Spinal cord (tissue), 10 donors: ENCODE data around the gene CIAO2B. TPM values are rescaled to one million over a fixed set of nuclear protein-coding genes. Genes with fewer than 3 reads are reported as not detected.
"Not testable (repeated sequence)": the region's sequence is repeated elsewhere in the genome, so short reads cannot be mapped to it uniquely, and the experiment has no call there.

Experiments
- DNase-seq, 6 donors: peaks; one replicate each; pipeline versions ENCODE4 v3.0.0 to v3.0.0-alpha.2; 2013 to 2015; ENCODE audit warnings: low spot score in 6 of 6, low read depth in 4 of 6
- H3K27ac ChIP-seq: one replicate; pipeline ENCODE4 v1.5.1; 2013; ENCODE audit warnings: low read depth, low read length, control low read depth
- H3K27me3 ChIP-seq: one replicate; pipeline ENCODE4 v1.6.1; 2013; ENCODE audit warnings: low read length; ENCODE audit not compliant: control insufficient read depth, insufficient read depth
- H3K36me3 ChIP-seq: one replicate; pipeline ENCODE4 v1.6.1; 2013; ENCODE audit warnings: low read length; ENCODE audit not compliant: control insufficient read depth, insufficient read depth
- H3K4me1 ChIP-seq: one replicate; pipeline ENCODE4 v1.6.1; 2013; ENCODE audit warnings: low read length; ENCODE audit not compliant: control insufficient read depth, insufficient read depth
- H3K4me3 ChIP-seq: one replicate; pipeline ENCODE4 v1.5.1; 2013; ENCODE audit warnings: low read depth, low read length, control low read depth
- H3K9me3 ChIP-seq: one replicate; pipeline ENCODE4 v1.6.1; 2013; ENCODE audit warnings: low read length; ENCODE audit not compliant: control insufficient read depth, insufficient read depth
- WGBS: methylation state at CpG from one replicate; pipeline ENCODE4 v1.1.5; 2013; ENCODE audit warnings: missing lambda C conversion rate; ENCODE audit not compliant: insufficient coverage; 5-methylcytosine and 5-hydroxymethylcytosine counted together
- polyA plus RNA-seq, 2 donors: library from polyadenylated mRNA; unstranded; fragments of 120-200 nt; gene quantifications; one replicate each; pipeline ENCODE4 v1.2.1, GENCODE V29; 2013; ENCODE audit not compliant: insufficient read length in 2 of 2
- total RNA-seq, 2 donors: library from RNA; depleted of rRNA in 1 of 2; stranded (reverse); fragments of 120-200 nt in 1 of 2; fragments of >200 nt in 1 of 2; gene quantifications; one replicate each; pipeline versions ENCODE4 v1.2.3 to v1.2.4, GENCODE V29; 2013 to 2014
- donor health status: healthy.

The CIAO2B gene
- total and polyA plus RNA-seq, 4 donors = 52.7 to 138 (median 127) TPM

DNA sequence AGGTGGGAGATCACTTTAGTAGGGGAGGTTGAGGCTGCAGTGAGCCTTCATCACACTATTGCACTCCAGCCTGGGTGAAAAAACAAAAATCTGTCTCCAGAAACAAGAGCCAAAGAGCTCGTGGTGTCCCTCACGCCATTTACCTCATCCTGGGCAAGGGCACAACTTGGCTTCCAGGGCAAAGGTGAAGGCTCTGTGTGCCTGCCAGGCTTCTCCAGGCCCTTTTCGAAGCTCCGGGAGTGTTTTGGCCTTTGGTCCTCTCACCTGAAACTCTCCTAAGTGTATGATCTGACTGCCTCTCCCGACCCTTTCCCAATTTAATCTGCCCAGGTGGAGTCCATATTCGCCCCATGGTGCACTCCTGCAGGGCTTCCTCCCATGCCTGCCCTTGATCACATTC, 15.3 kb upstream of the CIAO2B start:
- H3K36me3 ChIP-seq = peaks cover 3% of the 10 kb centered on the region
- DNase-seq = no peak
- 68% methylated on average over 5 of the region's 6 CpGs for WGBS
- H3K27me3 ChIP-seq = peaks cover 41% of the 10 kb centered on the region
- H3K4me3 ChIP-seq = no peak overlapping the region
- H3K9me3 ChIP-seq = no peaks in the 10 kb centered on the region
- no peak overlapping the region for H3K27ac ChIP-seq
- H3K4me1 ChIP-seq = peaks cover 19% of the 10 kb centered on the region

DNA sequence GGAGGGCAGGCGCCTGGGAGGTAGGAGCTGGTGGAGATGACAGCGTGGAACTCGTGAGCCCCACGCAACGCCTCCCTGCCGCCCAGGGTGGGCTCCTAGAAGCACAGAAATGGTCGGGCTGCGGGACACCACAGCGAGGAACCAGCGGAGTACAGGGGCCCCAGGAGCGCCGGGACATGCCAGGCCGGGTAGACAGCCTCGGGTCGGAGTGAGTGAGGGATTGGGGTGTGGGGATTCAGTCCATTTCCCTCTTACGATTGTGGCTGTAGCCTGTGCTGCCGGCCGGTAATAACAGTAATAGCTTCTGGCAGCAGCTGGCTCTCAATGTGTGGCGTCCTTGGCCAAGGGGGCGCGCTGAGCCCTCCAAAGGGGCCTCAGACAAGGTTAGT, 14.6 kb upstream of the CIAO2B start:
- WGBS = 9% methylated on average over 18 of the region's 21 CpGs

DNA sequence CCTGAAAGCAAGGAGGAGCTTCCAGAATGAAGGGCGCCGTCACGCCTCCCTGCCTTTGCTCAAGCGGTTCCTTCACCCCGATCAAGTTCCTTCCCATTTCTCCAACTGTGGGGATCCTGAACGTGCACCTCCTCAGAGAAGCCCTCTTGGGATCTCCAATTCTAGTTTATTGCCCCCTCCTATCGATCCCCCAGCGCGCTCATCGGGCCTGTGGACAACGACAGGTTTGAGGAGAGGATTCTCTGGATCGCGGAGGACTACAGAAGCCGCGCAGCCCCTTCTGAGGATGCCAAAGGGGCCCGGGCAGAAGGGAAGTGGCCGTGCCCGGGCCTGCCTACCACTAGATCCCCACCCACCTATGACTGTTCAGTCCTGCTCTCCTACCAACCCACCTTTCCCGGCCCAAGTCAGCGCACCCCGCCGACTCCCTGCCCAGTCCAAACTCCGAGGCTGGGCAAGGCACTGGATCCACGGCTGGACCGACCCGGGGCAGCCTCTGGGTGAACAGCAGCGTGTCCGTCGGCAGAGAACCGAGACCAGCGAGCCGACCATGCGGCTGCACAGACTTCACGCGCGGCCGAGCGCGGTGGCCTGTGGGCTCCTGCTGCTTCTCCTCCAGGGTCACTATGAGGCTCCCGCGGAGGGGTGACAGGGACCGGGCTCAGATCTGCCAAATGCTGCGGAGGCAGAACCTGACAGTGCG, 14.1 kb upstream of the CIAO2B start:
- WGBS = 2% methylated on average over 40 of the region's 44 CpGs
- Histone ChIP-seq H3K4me3 (peak overlapping the region; percentile 49), H3K27me3 (peaks cover 41% of the 10 kb centered on the region), H3K27ac (no peak overlapping the region), H3K9me3 (no peaks in the 10 kb centered on the region), H3K4me1 (peaks cover 19% of the 10 kb centered on the region), H3K36me3 (peaks cover 12% of the 10 kb centered on the region)
- DNase-seq = peak in 1 of 6 donors; percentile 16

More for the DNA sequence above, 14.6 kb upstream of the CIAO2B start:
- DNase-seq = no peak
- Histone ChIP-seq H3K36me3 (peaks cover 7% of the 10 kb centered on the region), H3K9me3 (no peaks in the 10 kb centered on the region), H3K4me1 (peaks cover 19% of the 10 kb centered on the region), H3K4me3 (peak overlapping the region; percentile 49), H3K27ac (no peak overlapping the region), H3K27me3 (peaks cover 41% of the 10 kb centered on the region)

DNA sequence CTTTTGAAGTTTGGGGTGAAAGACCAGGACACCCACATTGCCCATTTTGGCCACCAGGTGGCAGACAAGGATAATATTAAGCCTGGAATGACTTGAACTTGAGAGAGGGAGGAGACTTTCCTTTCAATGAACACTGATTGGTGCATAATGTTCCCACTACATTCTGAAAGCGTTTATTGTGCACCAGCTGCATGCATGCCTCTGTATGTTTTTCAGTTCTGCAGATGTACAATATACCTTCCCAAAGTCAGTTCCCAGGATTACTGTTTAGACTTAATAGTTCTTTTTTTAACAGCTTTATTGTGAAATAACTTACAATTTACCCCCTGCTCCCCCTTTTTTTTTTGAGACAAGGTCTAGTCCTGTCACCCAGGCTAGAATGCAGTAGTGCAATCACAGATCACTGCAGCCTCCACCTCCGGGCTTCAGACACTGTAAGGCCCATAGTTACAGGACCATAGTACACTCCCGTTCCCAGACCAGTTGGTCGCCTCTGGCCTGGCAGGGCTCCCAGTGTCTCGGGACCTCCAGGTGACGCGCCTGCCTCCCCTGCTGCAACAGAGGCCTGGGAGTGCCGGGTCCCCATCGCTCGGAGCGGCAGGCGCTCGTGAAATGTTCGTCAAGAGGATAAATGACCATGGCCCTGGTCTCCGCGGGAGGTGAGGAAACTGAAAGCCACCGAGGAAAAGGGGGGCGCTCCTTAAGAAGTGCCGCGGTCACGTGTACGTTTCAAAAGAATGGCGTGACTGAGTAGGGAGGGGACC, 13.3 kb upstream of the CIAO2B start:
- DNase-seq = peak; percentile 59 to 95 (median 77)
- peaks cover 41% of the 10 kb centered on the region for H3K27me3 ChIP-seq
- H3K27ac ChIP-seq = no peak overlapping the region
- WGBS = 1% methylated on average over 13 of the region's 23 CpGs
- H3K4me1 ChIP-seq = peaks cover 19% of the 10 kb centered on the region
- no peaks in the 10 kb centered on the region for H3K9me3 ChIP-seq
- peaks cover 20% of the 10 kb centered on the region for H3K36me3 ChIP-seq
- peak overlapping the region; percentile 49 for H3K4me3 ChIP-seq

DNA sequence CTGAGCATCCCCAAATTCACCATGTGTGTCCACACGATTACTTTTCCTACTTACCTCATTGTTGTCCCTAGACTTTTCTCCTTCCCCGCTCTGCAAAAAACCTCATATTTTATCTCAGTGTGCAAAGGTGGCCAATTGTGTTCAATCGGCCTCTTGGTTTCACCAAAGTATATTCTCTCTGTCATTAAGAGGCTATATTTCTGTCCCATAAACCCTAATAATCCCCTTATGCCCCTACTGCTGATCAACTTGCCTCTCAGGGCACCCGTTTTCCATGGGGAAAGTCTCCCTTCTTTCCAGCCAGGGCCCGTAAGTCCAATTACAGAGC, 12.7 kb upstream of the CIAO2B start:
- Histone ChIP-seq H3K27me3 (peaks cover 36% of the 10 kb centered on the region), H3K9me3 (no peaks in the 10 kb centered on the region), H3K4me1 (peaks cover 19% of the 10 kb centered on the region), H3K36me3 (peaks cover 26% of the 10 kb centered on the region), H3K27ac (no peak overlapping the region), H3K4me3 (no peak overlapping the region)
- 43% methylated on average over 4 of the region's 5 CpGs for WGBS
- no peak for DNase-seq

DNA sequence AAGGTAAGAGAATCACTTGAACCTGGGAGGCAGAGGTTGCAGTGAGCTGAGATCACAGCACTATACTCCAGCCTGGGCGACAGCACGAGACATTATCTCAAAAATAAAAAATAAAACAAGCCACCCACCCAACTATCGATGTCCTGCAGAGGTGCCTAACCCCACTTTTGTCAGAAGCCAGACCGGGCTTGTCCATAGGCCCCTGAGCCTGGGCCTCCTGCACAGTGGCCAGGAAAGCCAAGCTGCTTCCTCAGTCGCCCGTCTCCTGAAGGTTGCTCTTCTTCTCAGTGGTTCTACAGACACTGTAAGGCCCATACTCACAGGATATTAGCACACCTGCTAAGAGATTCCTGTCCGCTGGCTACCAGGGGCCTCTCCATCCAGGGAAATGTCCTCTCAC, 12.3 kb upstream of the CIAO2B start:
- H3K27ac ChIP-seq = no peak overlapping the region
- DNase-seq = no peak
- no peaks in the 10 kb centered on the region for H3K9me3 ChIP-seq
- WGBS = 89% methylated on average over 7 of the region's 7 CpGs
- H3K4me1 ChIP-seq = peaks cover 19% of the 10 kb centered on the region
- peaks cover 30% of the 10 kb centered on the region for H3K36me3 ChIP-seq
- H3K4me3 ChIP-seq = no peak overlapping the region
- peaks cover 34% of the 10 kb centered on the region for H3K27me3 ChIP-seq

DNA sequence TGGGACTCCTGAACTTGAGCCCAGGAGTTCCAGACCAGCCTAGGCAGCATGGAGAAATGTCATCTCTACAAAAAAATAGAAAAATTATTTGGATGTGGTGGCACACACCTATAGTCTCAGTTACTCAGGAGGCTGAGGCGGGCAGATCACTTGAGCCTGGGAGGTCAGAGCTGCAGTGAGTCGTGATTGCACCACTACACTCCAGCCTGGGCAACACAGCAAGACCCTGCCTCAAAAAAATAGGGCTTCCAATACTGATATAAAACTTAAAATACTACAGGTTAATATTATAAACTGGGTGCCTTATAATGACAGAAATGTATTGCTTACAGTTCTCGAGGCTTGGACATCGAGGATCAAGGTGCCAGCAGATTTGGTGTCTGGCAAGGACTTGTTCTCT, 11.7 kb upstream of the CIAO2B start:
- peaks cover 28% of the 10 kb centered on the region for H3K27me3 ChIP-seq
- H3K4me3 ChIP-seq = no peak overlapping the region
- WGBS = 95% methylated on average over 2 of the region's 4 CpGs
- no peak overlapping the region for H3K27ac ChIP-seq
- no peak for DNase-seq
- H3K4me1 ChIP-seq = peaks cover 19% of the 10 kb centered on the region
- H3K36me3 ChIP-seq = peaks cover 36% of the 10 kb centered on the region
- no peaks in the 10 kb centered on the region for H3K9me3 ChIP-seq

DNA sequence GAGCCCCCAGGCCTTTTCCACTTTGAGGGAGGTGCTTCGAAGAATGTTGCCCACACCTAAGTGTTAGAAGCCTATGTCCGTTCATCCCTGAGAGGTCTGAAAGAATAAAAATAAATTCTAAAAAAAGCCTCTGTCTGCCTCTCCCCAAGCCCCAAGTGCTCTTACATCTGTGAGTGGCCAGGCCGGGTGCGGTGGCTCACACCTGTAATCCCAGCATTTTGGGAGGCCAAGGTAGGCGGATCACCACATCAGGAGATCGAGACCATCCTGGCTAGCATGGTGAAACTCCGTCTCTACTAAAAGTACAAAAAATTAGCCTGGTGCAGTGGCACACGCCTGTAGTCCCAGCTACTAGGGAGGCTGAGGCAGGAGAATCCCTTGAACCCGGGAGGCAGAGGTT, 10.8 kb upstream of the CIAO2B start:
- Histone ChIP-seq H3K36me3 (peaks cover 46% of the 10 kb centered on the region), H3K4me1 (peaks cover 19% of the 10 kb centered on the region), H3K27me3 (peaks cover 20% of the 10 kb centered on the region)
- not testable (repeated sequence) for DNase-seq, H3K9me3 ChIP-seq, H3K4me3 ChIP-seq, H3K27ac ChIP-seq
- WGBS = 100% methylated on average over 5 of the region's 9 CpGs

DNA sequence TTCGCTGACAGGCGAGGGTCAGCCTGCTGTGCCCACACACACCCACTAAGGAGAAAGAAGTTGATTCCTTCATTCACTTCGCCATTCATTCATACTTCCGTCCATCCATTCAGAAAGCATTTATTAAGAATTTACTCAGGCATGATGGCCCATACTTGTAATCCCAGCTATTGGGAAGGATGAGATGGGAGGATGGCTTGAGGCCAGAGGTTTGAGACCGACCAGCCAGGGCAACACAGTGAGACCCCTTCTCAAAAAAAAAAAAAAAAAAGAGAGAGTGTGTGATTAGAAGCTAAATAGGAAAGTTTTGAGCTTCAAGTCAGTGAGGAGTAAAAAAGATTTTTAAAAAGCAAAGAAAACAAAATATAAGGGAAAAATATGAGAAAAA, 9.8 kb upstream of the CIAO2B start:
- DNase-seq = no peak
- H3K36me3 ChIP-seq = peaks cover 55% of the 10 kb centered on the region
- peaks cover 15% of the 10 kb centered on the region for H3K4me1 ChIP-seq
- H3K9me3 ChIP-seq = no peaks in the 10 kb centered on the region
- no peak overlapping the region for H3K4me3 ChIP-seq
- no CpG with 5 or more reads among the region's 5 CpGs for WGBS
- H3K27ac ChIP-seq = no peak overlapping the region
- peaks cover 10% of the 10 kb centered on the region for H3K27me3 ChIP-seq
